Mononuclear cell (primary cell): ENCODE results near the gene CFDP1. TPM values are rescaled to one million over a fixed set of nuclear protein-coding genes. Genes with fewer than 3 reads are reported as not detected.
"Not testable (repeated sequence)": the region's sequence is repeated elsewhere in the genome, so short reads cannot be mapped to it uniquely, and the experiment has no call there.

Source experiments
- H3K27me3 ChIP-seq: 2 replicates; pipeline ENCODE4 v1.6.0; 2011; ENCODE audit warnings: low read length, control low read depth; ENCODE audit not compliant: insufficient read depth
- H3K4me1 ChIP-seq: 2 replicates; pipeline ENCODE4 v1.5.1; 2011; ENCODE audit warnings: mild to moderate bottlenecking, low read length, control low read depth; ENCODE audit not compliant: insufficient read depth
- H3K4me3 ChIP-seq: 2 replicates; pipeline ENCODE4 v1.5.1; 2011; ENCODE audit warnings: mild to moderate bottlenecking, low read length, moderate library complexity
- H3K9me3 ChIP-seq: 2 replicates; pipeline ENCODE4 v1.5.1; 2011; ENCODE audit warnings: low read depth, mild to moderate bottlenecking, control low read depth, low read length
- total RNA-seq: library from RNA; depleted of rRNA; stranded (reverse); fragments of >200 nt; gene quantifications from one replicate; pipeline ENCODE4 v1.2.3, GENCODE V29; 2012

The CFDP1 gene
- total RNA-seq, 1 donor: 23.3 TPM

GRCh38 chr16:75464122-75464918 lies 31.0 kb upstream of the CFDP1 start, which contains the start of gene TMEM170A:
Gene TMEM170A, minus strand, starts transcription at chr16:75464689. Its CDS starts 89 bp downstream, at chr16:75464600.
- peaks cover 24% of the 10 kb centered on the region for H3K4me1 ChIP-seq
- H3K9me3 ChIP-seq: no peaks in the 10 kb centered on the region
- no peaks in the 10 kb centered on the region for H3K27me3 ChIP-seq
- H3K4me3 ChIP-seq: peak within 1 kb of the TSS; percentile 76

GRCh38 chr16:75463389-75464121 lies 30.3 kb upstream of the CFDP1 start:
- peaks cover 24% of the 10 kb centered on the region for H3K4me1 ChIP-seq
- not testable (repeated sequence) for H3K27me3 ChIP-seq, H3K9me3 ChIP-seq
- H3K4me3 ChIP-seq: peak overlapping the region; percentile 76

- Histone ChIP-seq H3K27me3 (no peaks in the 10 kb centered on the region), H3K4me1 (peaks cover 19% of the 10 kb centered on the region), H3K9me3 (no peaks in the 10 kb centered on the region), H3K4me3 (no peak overlapping the region)
These were observed 29.5 kb upstream of the CFDP1 start for GRCh38 chr16:75462806-75463205.

GRCh38 chr16:75461575-75461974 lies 28.3 kb upstream of the CFDP1 start:
- no peaks in the 10 kb centered on the region for H3K9me3 ChIP-seq
- H3K27me3 ChIP-seq: no peaks in the 10 kb centered on the region
- peaks cover 19% of the 10 kb centered on the region for H3K4me1 ChIP-seq
- H3K4me3 ChIP-seq: no peak overlapping the region

GRCh38 chr16:75460446-75460845 lies 27.1 kb upstream of the CFDP1 start:
- Histone ChIP-seq H3K9me3 (no peaks in the 10 kb centered on the region), H3K4me1 (peaks cover 19% of the 10 kb centered on the region)

GRCh38 chr16:75459691-75460090 lies 26.4 kb upstream of the CFDP1 start:
- no peaks in the 10 kb centered on the region for H3K9me3 ChIP-seq
- peaks cover 19% of the 10 kb centered on the region for H3K4me1 ChIP-seq
- H3K27me3 ChIP-seq: no peaks in the 10 kb centered on the region
- H3K4me3 ChIP-seq: no peak overlapping the region

More at GRCh38 chr16:75460446-75460845, 27.1 kb upstream of the CFDP1 start:
- Histone ChIP-seq H3K4me3 (no peak overlapping the region), H3K27me3 (no peaks in the 10 kb centered on the region)

GRCh38 chr16:75458439-75458838 lies 25.1 kb upstream of the CFDP1 start:
- H3K9me3 ChIP-seq: no peaks in the 10 kb centered on the region
- H3K27me3 ChIP-seq: no peaks in the 10 kb centered on the region
- peaks cover 15% of the 10 kb centered on the region for H3K4me1 ChIP-seq
- H3K4me3 ChIP-seq: no peak overlapping the region

- Histone ChIP-seq H3K9me3 (no peaks in the 10 kb centered on the region), H3K4me3 (no peak overlapping the region), H3K27me3 (no peaks in the 10 kb centered on the region), H3K4me1 (peaks cover 11% of the 10 kb centered on the region)
These were observed 24.7 kb upstream of the CFDP1 start for GRCh38 chr16:75458029-75458428.

GRCh38 chr16:75457485-75458021 lies 24.2 kb upstream of the CFDP1 start:
- H3K4me1 ChIP-seq: peaks cover 10% of the 10 kb centered on the region
- H3K9me3 ChIP-seq: no peaks in the 10 kb centered on the region
- no peaks in the 10 kb centered on the region for H3K27me3 ChIP-seq
- H3K4me3 ChIP-seq: no peak overlapping the region

- Histone ChIP-seq H3K4me3 (no peak overlapping the region), H3K9me3 (no peaks in the 10 kb centered on the region), H3K27me3 (no peaks in the 10 kb centered on the region)
These were observed 23.7 kb upstream of the CFDP1 start for GRCh38 chr16:75456971-75457370.

GRCh38 chr16:75456486-75456885 lies 23.2 kb upstream of the CFDP1 start:
- H3K4me1 ChIP-seq: not testable (repeated sequence)

More at GRCh38 chr16:75456971-75457370, 23.7 kb upstream of the CFDP1 start:
- H3K4me1 ChIP-seq: peaks cover 6% of the 10 kb centered on the region

GRCh38 chr16:75455677-75456076 lies 22.4 kb upstream of the CFDP1 start:
- H3K4me3 ChIP-seq: no peak overlapping the region
- H3K9me3 ChIP-seq: no peaks in the 10 kb centered on the region
- no peaks in the 10 kb centered on the region for H3K4me1 ChIP-seq
- H3K27me3 ChIP-seq: no peaks in the 10 kb centered on the region

More at GRCh38 chr16:75456486-75456885, 23.2 kb upstream of the CFDP1 start:
- H3K9me3 ChIP-seq, H3K27me3 ChIP-seq, H3K4me3 ChIP-seq: not testable (repeated sequence)

- Histone ChIP-seq H3K4me3 (no peak overlapping the region), H3K9me3 (no peaks in the 10 kb centered on the region), H3K27me3 (no peaks in the 10 kb centered on the region), H3K4me1 (no peaks in the 10 kb centered on the region)
These were observed 19.3 kb upstream of the CFDP1 start for GRCh38 chr16:75452464-75453190.

GRCh38 chr16:75446416-75446815 lies 13.1 kb upstream of the CFDP1 start:
- H3K4me3 ChIP-seq: no peak overlapping the region
- H3K27me3 ChIP-seq: no peaks in the 10 kb centered on the region
- H3K9me3 ChIP-seq: no peaks in the 10 kb centered on the region
- H3K4me1 ChIP-seq: no peaks in the 10 kb centered on the region

- no peaks in the 10 kb centered on the region for H3K27me3 ChIP-seq
- no peaks in the 10 kb centered on the region for H3K4me1 ChIP-seq
- H3K4me3 ChIP-seq: no peak overlapping the region
- H3K9me3 ChIP-seq: no peaks in the 10 kb centered on the region
These were observed 12.0 kb upstream of the CFDP1 start for GRCh38 chr16:75445298-75445697.
